Upper lobe of left lung (tissue), 6 donors: ENCODE measurements around the gene STEAP1B. TPM values are rescaled to one million over a fixed set of nuclear protein-coding genes. Genes with fewer than 3 reads are reported as not detected.

Source experiments
- ATAC-seq, 2 donors: fragments of 200-7000 bp; cut with Tn5 transposase; one replicate each; pipeline ENCODE4 v1.9.1; 2022; ENCODE audit warnings: mild to moderate bottlenecking in 2 of 2, moderate library complexity in 2 of 2; ENCODE audit not compliant: low FRiP score in 2 of 2
- DNase-seq, 2 donors: peaks; one replicate each; pipeline ENCODE4 v3.0.0-alpha.2; 2019 to 2020
- H3K27ac ChIP-seq, 4 donors: fragments of 200-600 bp; sonication (generic); one replicate each; pipeline ENCODE4 v1.5.1; 2016 to 2019
- H3K27me3 ChIP-seq, 4 donors: fragments of 200-600 bp; sonication (generic); one replicate each; pipeline ENCODE4 v1.5.1; 2017 to 2019
- H3K36me3 ChIP-seq, 4 donors: fragments of 200-600 bp; sonication (generic); one replicate each; pipeline ENCODE4 v1.5.1; 2016 to 2019
- H3K4me1 ChIP-seq, 4 donors: fragments of 200-600 bp; sonication (generic); one replicate each; pipeline ENCODE4 v1.5.1; 2018 to 2019
- H3K4me3 ChIP-seq, 4 donors: fragments of 200-600 bp; sonication (generic); one replicate each; pipeline ENCODE4 v1.5.1; 2017 to 2019; ENCODE audit warnings: mild to moderate bottlenecking in 2 of 4, moderate library complexity in 1 of 4
- H3K9me3 ChIP-seq, 4 donors: fragments of 200-600 bp; sonication (generic); one replicate each; pipeline ENCODE4 v1.5.1; 2018 to 2019
- EP300 ChIP-seq, 4 donors: sonication (generic); formaldehyde crosslinking; IDR thresholded peaks; one replicate each; pipeline ENCODE4 v1.5.1; 2017; ENCODE audit warnings: antibody characterized with exemption in 4 of 4, control low read depth in 2 of 4
- POLR2A ChIP-seq, 4 donors: fragments of 450-650 bp; IDR thresholded peaks; one replicate each; pipeline ENCODE4 v1.5.1; 2016 to 2017; ENCODE audit warnings: antibody characterized with exemption in 4 of 4, mild to moderate bottlenecking in 2 of 4
- POLR2AphosphoS5 ChIP-seq, 2 donors: sonication (generic); formaldehyde crosslinking; IDR thresholded peaks; one replicate each; pipeline ENCODE4 v1.5.1; 2017; ENCODE audit warnings: antibody characterized with exemption in 2 of 2
- WGBS, 2 donors: methylation state at CpG; one replicate each; pipeline ENCODE4 v1.1.5; 2017 to 2018; 5-methylcytosine and 5-hydroxymethylcytosine counted together
- total RNA-seq, 6 donors: library from RNA; depleted of rRNA in 4 of 6; stranded (reverse); fragments of >200 nt in 4 of 6; gene quantifications; one replicate each; pipeline versions ENCODE4 v1.1.0 to v1.2.1, GENCODE V29; 2016 to 2021
- TF ChIP-seq, protein P1 (sequence below), 6 experiments: fragments of 450-650 bp in 4 of 6; fragments of 200-600 bp in 2 of 6; sonication (generic) in 2 of 6; IDR thresholded peaks; one replicate each; pipeline ENCODE4 v1.5.1; 2016 to 2019; ENCODE audit warnings: antibody characterized with exemption in 6 of 6
- donor health status: DM: no; HTN: no; CAD: no; lungs with moderate emphysema.
- donor health status: DM: no; HTN: yes; CAD: no; lungs with severe emphysema.

STEAP1B gene
- total RNA-seq, 6 donors from 2014 or later: 0.30 to 2.1 (median 0.92) TPM; not detected in 3

DNA sequence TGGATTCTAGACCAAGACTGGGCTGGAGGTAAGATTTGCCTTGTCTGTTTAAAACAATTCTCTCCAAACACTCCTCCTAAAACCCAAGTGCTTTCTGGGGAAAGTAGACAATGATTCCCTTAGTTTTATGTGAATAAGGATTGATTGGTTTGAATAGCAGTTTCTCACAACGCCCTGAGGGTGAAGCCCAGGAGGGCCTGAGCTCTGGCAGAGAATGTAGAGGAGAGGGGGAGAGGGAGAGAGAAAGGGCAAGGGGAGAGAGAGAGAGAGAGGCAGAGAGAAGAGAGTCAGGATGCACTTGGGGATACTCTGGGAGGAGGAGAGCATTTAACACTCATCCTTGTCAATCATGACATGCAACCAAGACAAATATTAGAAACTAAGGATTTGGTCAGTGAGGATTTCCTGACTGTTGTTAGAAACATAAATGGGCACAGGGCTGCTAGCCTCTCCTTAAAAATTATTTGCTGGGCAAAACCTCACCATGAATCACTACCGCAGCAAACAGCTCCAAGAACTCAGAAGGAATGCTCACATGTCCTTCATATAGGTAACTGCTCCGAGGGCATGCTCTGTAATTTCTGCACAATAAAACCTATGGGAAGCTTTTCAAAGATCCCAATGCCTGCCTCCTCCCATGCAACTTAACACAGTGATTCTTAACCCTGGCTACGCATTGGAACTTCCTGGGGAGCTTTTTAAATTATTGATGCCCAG lies 87.9 kb downstream of the STEAP1B start:
- Histone ChIP-seq H3K4me1 (no peaks in the 10 kb centered on the region), H3K36me3 (no peaks in the 10 kb centered on the region), H3K9me3 (no peaks in the 10 kb centered on the region), H3K4me3 (no peak overlapping the region), H3K27me3 (no peaks in the 10 kb centered on the region), H3K27ac (no peak overlapping the region)
- no peak for TF ChIP-seq POLR2AphosphoS5 (IDR thresholded peaks at IDR 0.05)
- TF ChIP-seq, protein P1, sequence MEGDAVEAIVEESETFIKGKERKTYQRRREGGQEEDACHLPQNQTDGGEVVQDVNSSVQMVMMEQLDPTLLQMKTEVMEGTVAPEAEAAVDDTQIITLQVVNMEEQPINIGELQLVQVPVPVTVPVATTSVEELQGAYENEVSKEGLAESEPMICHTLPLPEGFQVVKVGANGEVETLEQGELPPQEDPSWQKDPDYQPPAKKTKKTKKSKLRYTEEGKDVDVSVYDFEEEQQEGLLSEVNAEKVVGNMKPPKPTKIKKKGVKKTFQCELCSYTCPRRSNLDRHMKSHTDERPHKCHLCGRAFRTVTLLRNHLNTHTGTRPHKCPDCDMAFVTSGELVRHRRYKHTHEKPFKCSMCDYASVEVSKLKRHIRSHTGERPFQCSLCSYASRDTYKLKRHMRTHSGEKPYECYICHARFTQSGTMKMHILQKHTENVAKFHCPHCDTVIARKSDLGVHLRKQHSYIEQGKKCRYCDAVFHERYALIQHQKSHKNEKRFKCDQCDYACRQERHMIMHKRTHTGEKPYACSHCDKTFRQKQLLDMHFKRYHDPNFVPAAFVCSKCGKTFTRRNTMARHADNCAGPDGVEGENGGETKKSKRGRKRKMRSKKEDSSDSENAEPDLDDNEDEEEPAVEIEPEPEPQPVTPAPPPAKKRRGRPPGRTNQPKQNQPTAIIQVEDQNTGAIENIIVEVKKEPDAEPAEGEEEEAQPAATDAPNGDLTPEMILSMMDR (IDR thresholded peaks at IDR 0.05): no peak
- TF ChIP-seq EP300 (IDR thresholded peaks at IDR 0.05): no peak
- no peak for TF ChIP-seq POLR2A (IDR thresholded peaks at IDR 0.05)
- WGBS, 2 donors: 93 to 94% methylated on average over 4 of the region's 4 CpGs
- ATAC-seq (no peak), DNase-seq (no peak)

DNA sequence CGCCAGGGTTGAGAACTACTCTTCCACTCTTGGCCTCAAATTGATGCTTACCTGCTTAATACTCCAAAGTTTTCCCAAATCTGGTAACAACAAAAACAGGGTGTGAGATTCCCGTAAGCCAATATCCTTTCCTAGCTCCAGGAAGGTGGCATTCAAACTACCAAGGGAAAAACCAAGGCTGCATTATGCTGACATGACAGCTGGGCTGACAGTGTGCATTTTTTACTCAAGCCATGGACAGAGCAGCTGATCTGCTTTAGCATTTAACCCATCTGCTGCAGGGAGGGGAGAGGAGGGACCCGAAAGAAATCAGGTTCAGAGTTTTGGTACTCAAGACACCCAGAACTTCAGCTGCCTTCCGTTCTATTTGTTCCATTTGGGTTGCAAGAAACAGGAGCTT lies 93.3 kb downstream of the STEAP1B start:
- no peak for DNase-seq
- H3K9me3 ChIP-seq: no peaks in the 10 kb centered on the region
- no peak overlapping the region for H3K27ac ChIP-seq
- TF ChIP-seq, protein P1 (IDR thresholded peaks at IDR 0.05): no peak
- no peak for TF ChIP-seq POLR2AphosphoS5 (IDR thresholded peaks at IDR 0.05)
- no peak for TF ChIP-seq POLR2A (IDR thresholded peaks at IDR 0.05)
- no peak for TF ChIP-seq EP300 (IDR thresholded peaks at IDR 0.05)
- H3K27me3 ChIP-seq: no peaks in the 10 kb centered on the region
- no peak overlapping the region for H3K4me3 ChIP-seq
- no peak for ATAC-seq
- 98 to 99% methylated on average over 4 of the region's 4 CpGs for WGBS, 2 donors
- no peaks in the 10 kb centered on the region for H3K4me1 ChIP-seq
- no peaks in the 10 kb centered on the region for H3K36me3 ChIP-seq

DNA sequence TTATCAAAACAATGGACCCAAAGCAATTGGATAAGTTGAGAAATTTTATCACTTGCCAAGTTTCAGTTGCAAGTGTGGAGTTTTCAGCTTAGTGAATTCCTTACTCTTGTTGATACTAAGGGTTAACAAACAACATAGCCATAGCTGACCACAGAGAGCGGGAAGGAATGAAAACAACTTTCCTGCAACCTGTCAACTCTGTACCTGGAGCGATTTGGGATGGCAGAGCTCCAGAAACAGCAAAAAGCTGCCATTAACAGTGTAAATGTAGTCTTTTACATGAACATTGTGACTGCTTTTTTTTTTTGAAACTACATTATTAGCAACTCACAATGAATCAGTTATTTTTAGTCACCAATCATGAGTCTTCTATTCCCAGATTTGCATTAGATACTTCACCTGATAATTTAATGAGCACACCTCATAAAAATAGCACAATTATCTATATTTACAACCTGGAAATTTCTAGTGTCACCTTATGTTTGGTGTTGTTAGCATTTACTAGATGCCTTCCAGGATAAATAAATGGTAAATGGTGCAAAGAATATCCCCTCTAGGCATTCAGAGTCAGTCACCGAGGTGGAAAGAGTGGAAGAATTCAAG lies 95.5 kb downstream of the STEAP1B start:
- no peak for DNase-seq
- H3K27me3 ChIP-seq: no peaks in the 10 kb centered on the region
- H3K27ac ChIP-seq: no peak overlapping the region
- H3K4me1 ChIP-seq: no peaks in the 10 kb centered on the region
- 77 to 81% methylated on average over 3 of the region's 3 CpGs for WGBS, 2 donors
- H3K36me3 ChIP-seq: no peaks in the 10 kb centered on the region
- no peaks in the 10 kb centered on the region for H3K9me3 ChIP-seq
- no peak overlapping the region for H3K4me3 ChIP-seq
- no peak for TF ChIP-seq EP300 (IDR thresholded peaks at IDR 0.05)
- TF ChIP-seq POLR2A (IDR thresholded peaks at IDR 0.05): no peak
- TF ChIP-seq, protein P1 (IDR thresholded peaks at IDR 0.05): no peak
- TF ChIP-seq POLR2AphosphoS5 (IDR thresholded peaks at IDR 0.05): no peak
- ATAC-seq: no peak

DNA sequence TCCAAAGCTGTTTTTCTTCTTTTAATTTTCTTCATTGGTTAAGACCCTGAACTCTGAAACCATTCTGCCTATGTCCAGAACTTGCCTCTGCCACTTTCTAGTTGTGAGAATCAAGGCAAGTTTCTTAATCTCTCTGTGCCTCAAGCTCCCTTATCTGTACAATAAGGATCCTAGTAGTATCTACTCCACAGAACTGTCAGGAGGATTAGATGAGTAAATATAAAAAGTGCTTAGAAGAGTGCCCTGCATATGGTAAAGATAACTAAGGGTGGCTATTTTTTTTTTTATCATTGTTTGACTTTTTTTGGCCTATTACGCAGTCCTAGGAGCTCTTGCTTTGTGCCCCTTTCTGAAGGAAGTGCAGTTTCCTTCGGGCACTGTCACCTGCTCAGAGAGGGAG lies 96.6 kb downstream of the STEAP1B start:
- Histone ChIP-seq H3K27me3 (no peaks in the 10 kb centered on the region), H3K36me3 (no peaks in the 10 kb centered on the region), H3K4me3 (no peak overlapping the region), H3K27ac (no peak overlapping the region), H3K4me1 (no peaks in the 10 kb centered on the region), H3K9me3 (no peaks in the 10 kb centered on the region)
- 94 to 96% methylated on average over 2 of the region's 2 CpGs for WGBS, 2 donors
- no peak for DNase-seq
- no peak for ATAC-seq
- no peak for TF ChIP-seq POLR2AphosphoS5 (IDR thresholded peaks at IDR 0.05)
- no peak for TF ChIP-seq EP300 (IDR thresholded peaks at IDR 0.05)
- no peak for TF ChIP-seq POLR2A (IDR thresholded peaks at IDR 0.05)
- TF ChIP-seq, protein P1 (IDR thresholded peaks at IDR 0.05): no peak

DNA sequence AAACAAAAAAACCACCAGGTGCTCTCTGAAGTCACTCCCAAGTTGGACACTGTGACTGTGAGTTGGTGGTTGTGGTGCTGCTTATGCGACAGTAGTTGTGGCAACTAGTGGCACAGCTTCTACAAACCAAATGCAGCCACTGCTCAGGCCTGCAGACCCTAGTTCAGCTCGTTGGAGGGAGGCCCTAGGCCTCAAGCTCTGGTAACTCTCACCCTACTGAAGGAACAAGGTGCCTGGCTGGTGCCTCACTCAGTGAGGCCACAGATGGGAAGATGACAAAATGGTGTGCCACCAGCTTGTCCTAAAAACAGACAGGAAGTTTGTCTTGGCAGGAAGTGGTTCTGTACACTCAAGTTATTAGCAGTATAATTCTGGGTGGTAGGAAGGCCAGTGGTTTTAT lies 97.7 kb downstream of the STEAP1B start:
- TF ChIP-seq, protein P1 (IDR thresholded peaks at IDR 0.05): no peak
- TF ChIP-seq EP300 (IDR thresholded peaks at IDR 0.05) (no peak), POLR2AphosphoS5 (IDR thresholded peaks at IDR 0.05) (no peak), POLR2A (IDR thresholded peaks at IDR 0.05) (no peak)
- DNase-seq (no peak), ATAC-seq (no peak)
- Histone ChIP-seq H3K4me3 (no peak overlapping the region), H3K36me3 (no peaks in the 10 kb centered on the region), H3K4me1 (no peaks in the 10 kb centered on the region), H3K27me3 (no peaks in the 10 kb centered on the region), H3K27ac (no peak overlapping the region), H3K9me3 (no peaks in the 10 kb centered on the region)
- 79 to 86% methylated on average over 2 of the region's 2 CpGs for WGBS, 2 donors
